Testis (tissue), 2 donors: ENCODE measurements around the gene SEC23IP.

Experiments
- CTCF ChIP-seq, 3 experiments: fragments of 450-650 bp in 2 of 3; fragments of 200-600 bp in 1 of 3; sonication (generic) in 1 of 3; IDR thresholded peaks; one replicate each; pipeline ENCODE4 v1.5.1; 2016 to 2019; ENCODE audit warnings: antibody characterized with exemption in 3 of 3, mild to moderate bottlenecking in 2 of 3, moderate library complexity in 1 of 3
- POLR2A ChIP-seq: fragments of 450-650 bp; IDR thresholded peaks from one replicate; pipeline ENCODE4 v1.6.1; 2017; ENCODE audit warnings: antibody characterized with exemption, mild to moderate bottlenecking, moderate library complexity

- TF ChIP-seq POLR2A (no peak), CTCF (IDR thresholded peaks at IDR 0.05) (no peak)
These were observed 39.0 kb upstream of the SEC23IP start for GRCh38 chr10:119853574-119853973.
